ENCODE data around the gene ANXA1.

DNA sequence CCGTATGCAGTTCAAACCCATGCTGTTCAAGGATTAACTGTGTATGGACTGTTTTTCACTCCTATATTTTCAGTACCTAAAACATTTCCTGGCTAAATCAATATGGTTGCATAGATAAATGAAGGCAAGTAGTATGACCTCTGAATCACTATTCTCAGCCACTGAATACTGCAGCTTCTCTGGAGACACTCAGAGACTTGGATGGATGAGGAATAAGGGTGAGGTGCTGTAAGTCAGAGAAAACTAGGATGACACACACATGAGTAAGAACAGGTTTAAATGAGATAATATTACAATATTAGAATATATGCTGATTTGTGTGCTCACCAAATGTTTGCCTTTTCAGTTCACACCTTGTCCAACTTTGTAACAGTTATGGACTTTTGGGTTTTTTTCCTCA is 26.0 kb upstream of the ANXA1 start:
- TF ChIP-seq, protein P1, sequence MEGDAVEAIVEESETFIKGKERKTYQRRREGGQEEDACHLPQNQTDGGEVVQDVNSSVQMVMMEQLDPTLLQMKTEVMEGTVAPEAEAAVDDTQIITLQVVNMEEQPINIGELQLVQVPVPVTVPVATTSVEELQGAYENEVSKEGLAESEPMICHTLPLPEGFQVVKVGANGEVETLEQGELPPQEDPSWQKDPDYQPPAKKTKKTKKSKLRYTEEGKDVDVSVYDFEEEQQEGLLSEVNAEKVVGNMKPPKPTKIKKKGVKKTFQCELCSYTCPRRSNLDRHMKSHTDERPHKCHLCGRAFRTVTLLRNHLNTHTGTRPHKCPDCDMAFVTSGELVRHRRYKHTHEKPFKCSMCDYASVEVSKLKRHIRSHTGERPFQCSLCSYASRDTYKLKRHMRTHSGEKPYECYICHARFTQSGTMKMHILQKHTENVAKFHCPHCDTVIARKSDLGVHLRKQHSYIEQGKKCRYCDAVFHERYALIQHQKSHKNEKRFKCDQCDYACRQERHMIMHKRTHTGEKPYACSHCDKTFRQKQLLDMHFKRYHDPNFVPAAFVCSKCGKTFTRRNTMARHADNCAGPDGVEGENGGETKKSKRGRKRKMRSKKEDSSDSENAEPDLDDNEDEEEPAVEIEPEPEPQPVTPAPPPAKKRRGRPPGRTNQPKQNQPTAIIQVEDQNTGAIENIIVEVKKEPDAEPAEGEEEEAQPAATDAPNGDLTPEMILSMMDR (IDR thresholded peaks at IDR 0.05; ENCODE audit: low read length): no peak
- TF ChIP-seq EZH2 (optimal IDR thresholded peaks at IDR 0.05; ENCODE audit: low read depth, low read length) (no peak), EZH2phosphoT487 (IDR thresholded peaks at IDR 0.05; ENCODE audit: low read length) (no peak)

Measured in MM.1S (cell line).